HCT116 (cell line): ENCODE data around the gene MAP3K20. TPM values are rescaled to one million over a fixed set of nuclear protein-coding genes. Genes with fewer than 3 reads are reported as not detected.

Experiments used
- ATAC-seq: fragments of 200-7000 bp; cut with Tn5 transposase; 2 replicates; pipeline ENCODE4 v1.9.1; 2020; ENCODE audit warnings: mild to moderate bottlenecking, moderate library complexity
- BruUV-seq: library from RNA; stranded (reverse); fragments of 400-500 nt; replicated peaks from 2 replicates; lab custom pipeline; 2021; lab: Mats Ljungman, UMichigan
- CTCF ChIA-PET: fragments of 300-600 bp; sonication (Branson Sonifier 250); formaldehyde crosslinking; loops from one replicate; lab custom pipeline; 2021; ENCODE audit warnings: antibody characterized with exemption; lab: Charles Lee
- POLR2A ChIA-PET: fragments of 300-600, 350-600 bp; sonication (Branson Sonifier 250); formaldehyde crosslinking; loops from one replicate; lab custom pipeline; 2021; ENCODE audit warnings: antibody characterized with exemption; lab: Charles Lee
- RAD21 ChIA-PET, 2 experiments: fragments of 300-600 bp; sonication (Branson Sonifier 250); formaldehyde crosslinking; loops; one replicate each; lab custom pipeline; 2023; ENCODE audit warnings: low total read pairs in 2 of 2; ENCODE audit not compliant: uncharacterized antibody in 2 of 2, unreplicated experiment in 2 of 2, low non-redundant PET in 1 of 2; lab: Charles Lee
- DNase-seq: peaks from one replicate; pipeline ENCODE4 v3.0.0-alpha.2; 2010; ENCODE audit warnings: low read depth, low spot score
- H2AFZ ChIP-seq: fragments of 200-600 bp; shearing (Covaris generic), sonication (generic); 2 replicates; pipeline ENCODE4 v1.6.1; 2017; ENCODE audit warnings: low read depth, mixed run types, mixed read lengths, antibody characterized with exemption, low read length; ENCODE audit not compliant: poor library complexity, severe bottlenecking
- H3K27ac ChIP-seq: 2 replicates; pipeline ENCODE4 v1.5.1; 2012; ENCODE audit warnings: low read depth, low read length
- H3K27me3 ChIP-seq: fragments of 200-600 bp; sonication (generic); 2 replicates; pipeline ENCODE4 v1.6.1; 2016; ENCODE audit warnings: mixed run types, low read length, mixed read lengths; ENCODE audit not compliant: insufficient read depth
- H3K36me3 ChIP-seq, 2 experiments: fragments of 200-500 bp in 1 of 2; fragments of 200-600 bp in 1 of 2; sonication (Bioruptor generic) in 1 of 2; sonication (generic) in 1 of 2; 2 replicates each; pipeline versions ENCODE4 v1.5.1 to v1.6.1; 2014 to 2016; ENCODE audit warnings: low read length in 2 of 2, inconsistent platforms in 1 of 2, mixed read lengths in 1 of 2, mixed run types in 1 of 2; ENCODE audit not compliant: insufficient read depth in 2 of 2, control insufficient read depth in 1 of 2
- H3K4me1 ChIP-seq, 2 experiments: fragments of 200-600 bp in 1 of 2; sonication (generic) in 1 of 2; 2 replicates each; pipeline versions ENCODE4 v1.5.1 to v1.6.1; 2012 to 2017; ENCODE audit warnings: low read length in 2 of 2, inconsistent platforms in 1 of 2, mild to moderate bottlenecking in 1 of 2, mixed read lengths in 1 of 2, mixed run types in 1 of 2, moderate library complexity in 1 of 2; ENCODE audit not compliant: insufficient read depth in 2 of 2, control insufficient read depth in 1 of 2
- H3K4me2 ChIP-seq: fragments of 200-600 bp; sonication (generic); 2 replicates; pipeline ENCODE4 v1.6.1; 2017; ENCODE audit warnings: mixed run types, low read length, mixed read lengths
- H3K4me3 ChIP-seq, 2 experiments: fragments of 200-600 bp in 1 of 2; sonication (generic) in 1 of 2; replicated peaks in 1 of 2; 2 replicates each; pipeline ENCODE4 v1.5.1; 2011 to 2016; ENCODE audit warnings: low read length in 2 of 2, control low read depth in 1 of 2, low read depth in 1 of 2, mild to moderate bottlenecking in 1 of 2, mixed read lengths in 1 of 2, mixed run types in 1 of 2
- H3K79me2 ChIP-seq: fragments of 200-600 bp; sonication (generic); 2 replicates; pipeline ENCODE4 v1.6.1; 2017; ENCODE audit warnings: mild to moderate bottlenecking, mixed run types, low read length, moderate library complexity, mixed read lengths; ENCODE audit not compliant: insufficient read depth
- H3K9ac ChIP-seq: fragments of 200-600 bp; sonication (generic); 2 replicates; pipeline ENCODE4 v1.6.1; 2016; ENCODE audit warnings: low read length, mixed read lengths
- H3K9me2 ChIP-seq: fragments of 200-600 bp; sonication (generic), shearing (Covaris generic); 2 replicates; pipeline ENCODE4 v1.6.1; 2017; ENCODE audit warnings: mixed run types, mild to moderate bottlenecking, moderate library complexity; ENCODE audit not compliant: insufficient read depth
- H3K9me3 ChIP-seq, 2 experiments: fragments of 200-500 bp in 1 of 2; fragments of 200-600 bp in 1 of 2; sonication (Bioruptor generic) in 1 of 2; sonication (generic) in 1 of 2; 2 replicates each; pipeline ENCODE4 v1.6.1; 2014 to 2017; ENCODE audit warnings: low read length in 2 of 2, mixed read lengths in 2 of 2, inconsistent platforms in 1 of 2, low read depth in 1 of 2, mild to moderate bottlenecking in 1 of 2, mixed run types in 1 of 2, moderate library complexity in 1 of 2; ENCODE audit not compliant: control insufficient read depth in 1 of 2, insufficient read depth in 1 of 2
- H4K20me1 ChIP-seq: fragments of 200-600 bp; sonication (generic), shearing (Covaris generic); 2 replicates; pipeline ENCODE4 v1.6.1; 2017; ENCODE audit warnings: mixed run types, mild to moderate bottlenecking, moderate library complexity; ENCODE audit not compliant: insufficient read depth
- CTCF ChIP-seq, 3 experiments: fragments of 200-600 bp in 1 of 3; sonication (generic) in 1 of 3; IDR thresholded peaks in 2 of 3; conservative IDR thresholded peaks in 1 of 3; 2 replicates each; pipeline ENCODE4 v1.5.1; 2012 to 2017; ENCODE audit warnings: low read depth in 2 of 3, low read length in 2 of 3, antibody characterized with exemption in 1 of 3, borderline replicate concordance in 1 of 3, control low read depth in 1 of 3, mild to moderate bottlenecking in 1 of 3, mixed read lengths in 1 of 3, mixed run types in 1 of 3, moderate library complexity in 1 of 3; ENCODE audit not compliant: insufficient read depth in 1 of 3
- EGR1 ChIP-seq: IDR thresholded peaks from 2 replicates; pipeline ENCODE4 v1.6.1; 2012; ENCODE audit warnings: low read depth
- ELF1 ChIP-seq: IDR thresholded peaks from 2 replicates; pipeline ENCODE4 v1.6.1; 2012; ENCODE audit warnings: low read depth, borderline replicate concordance
- EZH2 ChIP-seq: fragments of 200-600 bp; sonication (generic); IDR thresholded peaks from 2 replicates; pipeline ENCODE4 v1.6.1; 2017; ENCODE audit warnings: antibody characterized with exemption, mixed run types
- EZH2phosphoT487 ChIP-seq: fragments of 200-600 bp; IDR thresholded peaks from 2 replicates; pipeline ENCODE4 v1.6.1; 2018; ENCODE audit warnings: antibody characterized with exemption, borderline replicate concordance
- FOSL1 ChIP-seq: IDR thresholded peaks from 2 replicates; pipeline ENCODE4 v1.6.1; 2012; ENCODE audit warnings: low read depth
- JUND ChIP-seq: IDR thresholded peaks from 2 replicates; pipeline ENCODE4 v1.6.1; 2012
- MAX ChIP-seq: IDR thresholded peaks from 2 replicates; pipeline ENCODE4 v1.6.1; 2012
- POLR2AphosphoS5 ChIP-seq: IDR thresholded peaks from 2 replicates; pipeline ENCODE4 v1.6.1; 2011; ENCODE audit warnings: mild to moderate bottlenecking, low read depth, low read length, moderate library complexity
- RAD21 ChIP-seq: IDR thresholded peaks from 2 replicates; pipeline ENCODE4 v1.6.1; 2012; ENCODE audit warnings: low read depth, mild to moderate bottlenecking
- REST ChIP-seq: IDR thresholded peaks from 2 replicates; pipeline ENCODE4 v1.6.1; 2012; ENCODE audit warnings: low read depth
- SP1 ChIP-seq: IDR thresholded peaks from 2 replicates; pipeline ENCODE4 v1.6.1; 2012; ENCODE audit warnings: low read depth
- SRF ChIP-seq: IDR thresholded peaks from 2 replicates; pipeline ENCODE4 v1.6.1; 2012; ENCODE audit warnings: low read depth
- TCF7L2 ChIP-seq: IDR thresholded peaks from 2 replicates; pipeline ENCODE4 v1.7.0; 2011; ENCODE audit warnings: borderline replicate concordance, inconsistent platforms; ENCODE audit not compliant: insufficient read depth, insufficient read length; ENCODE audit errors: extremely low read depth
- YY1 ChIP-seq: IDR thresholded peaks from 2 replicates; pipeline ENCODE4 v1.6.1; 2011; ENCODE audit warnings: low read length, low read depth, moderate library complexity, mild to moderate bottlenecking; ENCODE audit not compliant: insufficient replicate concordance; ENCODE audit errors: extremely low read depth
- ZBTB33 ChIP-seq: IDR thresholded peaks from 2 replicates; pipeline ENCODE4 v1.6.1; 2011; ENCODE audit warnings: mild to moderate bottlenecking, low read length, moderate library complexity; ENCODE audit not compliant: insufficient replicate concordance; ENCODE audit errors: extremely low read depth
- ZFX ChIP-seq: fragments of 450-650 bp; IDR thresholded peaks from 2 replicates; pipeline ENCODE4 v1.6.1; 2017
- intact Hi-C: fragments of 100-400 bp; cut with micrococcal nuclease; formaldehyde crosslinking; loops from 2 replicates; pipeline ENCODE4 v1.10.0; 2022
- total RNA-seq: library from RNA; stranded (reverse); gene quantifications from one replicate; pipeline ENCODE4 v1.2.1, GENCODE V29; 2021; ENCODE audit not compliant: unreplicated experiment

Gene MAP3K20
- total RNA-seq, 1 experiment from 2014 or later, result 40.0 TPM

GRCh38 chr2:173027181-173028128 is 48.2 kb upstream of the MAP3K20 start:
- BruUV-seq, result no TSS peak
- CTCF ChIA-PET, result interaction anchor here (0.6 to 6.5 kb wide), 31 partner anchors 8 to 1320 kb away, joined by 3 to 108 read pairs (median 3); no protein-coding TSS in a partner anchor
- RAD21 ChIA-PET, result interaction anchor here (0.7 to 2.6 kb wide), 4 partner anchors 64 to 183 kb away, joined by 3 to 10 read pairs (median 6); no protein-coding TSS in a partner anchor
- intact Hi-C loops, result loop anchor here (1.0 to 10.0 kb wide), 4 partner anchors 183 to 420 kb away; partner anchors contain the start of gene CDCA7
- Histone ChIP-seq H3K79me2 (no peaks in the 10 kb centered on the region), H3K4me3 (no peak overlapping the region), H3K4me1 (peaks cover 0 to 4% of the 10 kb centered on the region in 2 experiments; a peak in 2 of 4 replicates), H3K36me3 (no peaks in the 10 kb centered on the region), H3K9me2 (no peaks in the 10 kb centered on the region), H3K27me3 (no peaks in the 10 kb centered on the region), H3K27ac (no peak overlapping the region), H2AFZ (peak overlapping the region; percentile 88), H3K9me3 (no peaks in the 10 kb centered on the region), H4K20me1 (no peaks in the 10 kb centered on the region), H3K9ac (no peak overlapping the region), H3K4me2 (peak overlapping the region; percentile 24; the same call in 1 of the 2 replicates)
- POLR2A ChIA-PET, result interaction anchor here (0.6 kb wide), 1 partner anchor 107 kb away, joined by 3 read pairs; no protein-coding TSS in a partner anchor
- ATAC-seq (peak; percentile 91), DNase-seq (peak; percentile 83)
- TF ChIP-seq EZH2 (no peak), YY1 (peak; percentile 21), ZFX (no peak), MAX (no peak), RAD21 (peak; percentile 97), JUND (0 out of 2 replicates have a peak, but pooled peaks have one; percentile 10), ELF1 (no peak), SRF (peak; percentile 45; the same call in 1 of the 2 replicates), CTCF (IDR thresholded peaks at IDR 0.05 in 2 of 3, conservative IDR thresholded peaks at IDR 0.05 in 1 of 3; ENCODE audit: borderline replicate concordance in 1 of 3, insufficient read depth in 1 of 3, low read depth in 2 of 3, low read length in 2 of 3) (peak; percentile 91 to 98 (median 94)), FOSL1 (no peak), EGR1 (no peak), POLR2AphosphoS5 (no peak), ZBTB33 (no peak), SP1 (no peak), EZH2phosphoT487 (no peak), REST (no peak), TCF7L2 (no peak)
